ENCODE measurements around the gene UBQLN4. TPM values are rescaled to one million over a fixed set of nuclear protein-coding genes. Genes with fewer than 3 reads are reported as not detected.

Gene UBQLN4
- polyA plus RNA-seq, 1 donor from 2014 or later, result 34.9 TPM

DNA sequence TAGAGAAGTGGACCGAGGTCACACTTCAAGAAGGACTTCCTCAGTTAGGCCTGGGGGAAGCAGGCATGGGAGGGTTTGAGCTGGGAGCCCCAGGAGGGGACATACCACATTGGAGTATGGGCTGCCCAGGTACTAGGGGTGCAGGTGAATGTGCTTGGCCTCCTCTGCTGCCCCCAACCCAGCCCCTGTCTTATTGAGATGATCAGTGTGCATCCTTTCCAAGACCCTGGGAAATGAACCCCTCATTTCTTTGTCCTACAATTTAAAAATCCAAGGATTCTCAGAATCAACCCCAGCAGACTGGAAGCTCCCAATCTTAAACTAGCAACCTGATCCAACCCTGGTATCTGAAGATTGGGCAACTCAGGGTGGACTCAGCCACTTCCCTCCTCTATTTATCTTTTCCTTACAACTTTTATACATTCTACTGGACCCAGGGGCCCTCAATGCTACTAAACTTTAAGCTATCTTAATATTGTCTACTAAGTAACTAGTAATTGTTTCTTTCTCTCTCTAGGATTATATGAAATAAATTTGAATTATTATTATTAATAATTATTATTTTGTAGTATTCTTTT, 19.6 kb upstream of the UBQLN4 start:
- H3K36me3 ChIP-seq (ENCODE audit: insufficient read depth, low read length), result peaks cover 9% of the 10 kb centered on the region
- H3K27ac ChIP-seq (ENCODE audit: low read length), result no peak overlapping the region
- H4K20me1 ChIP-seq (ENCODE audit: insufficient read depth), result peaks cover 54% of the 10 kb centered on the region

DNA sequence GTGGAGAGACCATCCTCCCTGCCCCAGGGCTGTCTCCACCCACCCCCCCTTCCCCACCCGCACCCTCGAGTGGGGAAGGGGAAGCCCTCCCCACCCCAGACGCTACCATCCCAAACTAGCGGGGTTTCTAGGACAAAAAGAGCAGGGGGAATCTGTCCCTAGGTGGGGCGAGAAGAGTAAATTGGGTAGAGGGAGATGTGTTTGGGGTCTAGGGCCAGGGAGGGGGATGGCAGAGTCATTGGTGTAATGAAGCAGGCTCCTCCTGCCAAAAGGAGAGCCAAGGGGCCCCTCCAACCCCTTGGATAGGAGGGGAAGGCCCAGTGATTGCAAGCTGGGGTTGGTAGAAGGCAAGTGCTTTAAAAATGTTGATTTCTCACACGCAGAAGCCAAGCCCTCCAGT, 18.7 kb upstream of the UBQLN4 start:
- Histone ChIP-seq H3K79me2 (replicated peaks; ENCODE audit: insufficient read depth, low read length) (peaks cover 35% of the 10 kb centered on the region), H3K27ac (ENCODE audit: low read length) (no peak overlapping the region), H3K4me2 (ENCODE audit: low read length) (no peak overlapping the region)

More for the DNA sequence above, 19.6 kb upstream of the UBQLN4 start:
- TF ChIP-seq EZH2 (IDR thresholded peaks at IDR 0.05; ENCODE audit: borderline replicate concordance, insufficient read depth, low read length, poor library complexity, severe bottlenecking), result no peak
- no peak for TF ChIP-seq TAF1 (IDR thresholded peaks at IDR 0.05; ENCODE audit: low read depth)
- TF ChIP-seq POLR2AphosphoS5 (IDR thresholded peaks at IDR 0.05), result no peak
- TF ChIP-seq RAD21 (conservative IDR thresholded peaks at IDR 0.05), result no peak
- TF ChIP-seq, protein P1, sequence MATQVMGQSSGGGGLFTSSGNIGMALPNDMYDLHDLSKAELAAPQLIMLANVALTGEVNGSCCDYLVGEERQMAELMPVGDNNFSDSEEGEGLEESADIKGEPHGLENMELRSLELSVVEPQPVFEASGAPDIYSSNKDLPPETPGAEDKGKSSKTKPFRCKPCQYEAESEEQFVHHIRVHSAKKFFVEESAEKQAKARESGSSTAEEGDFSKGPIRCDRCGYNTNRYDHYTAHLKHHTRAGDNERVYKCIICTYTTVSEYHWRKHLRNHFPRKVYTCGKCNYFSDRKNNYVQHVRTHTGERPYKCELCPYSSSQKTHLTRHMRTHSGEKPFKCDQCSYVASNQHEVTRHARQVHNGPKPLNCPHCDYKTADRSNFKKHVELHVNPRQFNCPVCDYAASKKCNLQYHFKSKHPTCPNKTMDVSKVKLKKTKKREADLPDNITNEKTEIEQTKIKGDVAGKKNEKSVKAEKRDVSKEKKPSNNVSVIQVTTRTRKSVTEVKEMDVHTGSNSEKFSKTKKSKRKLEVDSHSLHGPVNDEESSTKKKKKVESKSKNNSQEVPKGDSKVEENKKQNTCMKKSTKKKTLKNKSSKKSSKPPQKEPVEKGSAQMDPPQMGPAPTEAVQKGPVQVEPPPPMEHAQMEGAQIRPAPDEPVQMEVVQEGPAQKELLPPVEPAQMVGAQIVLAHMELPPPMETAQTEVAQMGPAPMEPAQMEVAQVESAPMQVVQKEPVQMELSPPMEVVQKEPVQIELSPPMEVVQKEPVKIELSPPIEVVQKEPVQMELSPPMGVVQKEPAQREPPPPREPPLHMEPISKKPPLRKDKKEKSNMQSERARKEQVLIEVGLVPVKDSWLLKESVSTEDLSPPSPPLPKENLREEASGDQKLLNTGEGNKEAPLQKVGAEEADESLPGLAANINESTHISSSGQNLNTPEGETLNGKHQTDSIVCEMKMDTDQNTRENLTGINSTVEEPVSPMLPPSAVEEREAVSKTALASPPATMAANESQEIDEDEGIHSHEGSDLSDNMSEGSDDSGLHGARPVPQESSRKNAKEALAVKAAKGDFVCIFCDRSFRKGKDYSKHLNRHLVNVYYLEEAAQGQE (IDR thresholded peaks at IDR 0.05; ENCODE audit: borderline replicate concordance), result no peak
- no peak for TF ChIP-seq EP300 (conservative IDR thresholded peaks at IDR 0.05; ENCODE audit: poor library complexity, severe bottlenecking)
- TF ChIP-seq, protein P2, sequence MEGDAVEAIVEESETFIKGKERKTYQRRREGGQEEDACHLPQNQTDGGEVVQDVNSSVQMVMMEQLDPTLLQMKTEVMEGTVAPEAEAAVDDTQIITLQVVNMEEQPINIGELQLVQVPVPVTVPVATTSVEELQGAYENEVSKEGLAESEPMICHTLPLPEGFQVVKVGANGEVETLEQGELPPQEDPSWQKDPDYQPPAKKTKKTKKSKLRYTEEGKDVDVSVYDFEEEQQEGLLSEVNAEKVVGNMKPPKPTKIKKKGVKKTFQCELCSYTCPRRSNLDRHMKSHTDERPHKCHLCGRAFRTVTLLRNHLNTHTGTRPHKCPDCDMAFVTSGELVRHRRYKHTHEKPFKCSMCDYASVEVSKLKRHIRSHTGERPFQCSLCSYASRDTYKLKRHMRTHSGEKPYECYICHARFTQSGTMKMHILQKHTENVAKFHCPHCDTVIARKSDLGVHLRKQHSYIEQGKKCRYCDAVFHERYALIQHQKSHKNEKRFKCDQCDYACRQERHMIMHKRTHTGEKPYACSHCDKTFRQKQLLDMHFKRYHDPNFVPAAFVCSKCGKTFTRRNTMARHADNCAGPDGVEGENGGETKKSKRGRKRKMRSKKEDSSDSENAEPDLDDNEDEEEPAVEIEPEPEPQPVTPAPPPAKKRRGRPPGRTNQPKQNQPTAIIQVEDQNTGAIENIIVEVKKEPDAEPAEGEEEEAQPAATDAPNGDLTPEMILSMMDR (IDR thresholded peaks at IDR 0.05; ENCODE audit: poor library complexity, severe bottlenecking), result no peak
- TF ChIP-seq MXI1 (conservative IDR thresholded peaks at IDR 0.05; ENCODE audit: poor library complexity, severe bottlenecking), result no peak
- TF ChIP-seq SMC3 (conservative IDR thresholded peaks at IDR 0.05; ENCODE audit: poor library complexity), result no peak
- Histone ChIP-seq H3K4me3 (ENCODE audit: low read length) (no peak overlapping the region), H3K9me3 (ENCODE audit: low read length) (no peaks in the 10 kb centered on the region), H3K9ac (ENCODE audit: low read length) (no peak overlapping the region), H3K27me3 (ENCODE audit: insufficient read depth, low read depth, low read length) (no peaks in the 10 kb centered on the region), H3F3A (ENCODE audit: insufficient read depth, low read length, poor library complexity, severe bottlenecking) (peaks cover 5% of the 10 kb centered on the region), H2AFZ (ENCODE audit: low read depth, low read length) (no peak overlapping the region), H3K4me2 (ENCODE audit: low read length) (no peak overlapping the region), H3K9me2 (ENCODE audit: insufficient read depth, low read length) (no peaks in the 10 kb centered on the region), H3K79me2 (replicated peaks; ENCODE audit: insufficient read depth, low read length) (peaks cover 44% of the 10 kb centered on the region)

More for the DNA sequence above, 18.7 kb upstream of the UBQLN4 start:
- Histone ChIP-seq H3K4me3 (ENCODE audit: low read length) (no peak overlapping the region), H3K9ac (ENCODE audit: low read length) (no peak overlapping the region), H3K9me2 (ENCODE audit: insufficient read depth, low read length) (no peaks in the 10 kb centered on the region), H4K20me1 (ENCODE audit: insufficient read depth) (peaks cover 45% of the 10 kb centered on the region), H3K36me3 (ENCODE audit: insufficient read depth, low read length) (peaks cover 9% of the 10 kb centered on the region), H3K9me3 (ENCODE audit: low read length) (no peaks in the 10 kb centered on the region), H2AFZ (ENCODE audit: low read depth, low read length) (no peak overlapping the region), H3F3A (ENCODE audit: insufficient read depth, low read length, poor library complexity, severe bottlenecking) (peaks cover 5% of the 10 kb centered on the region), H3K27me3 (ENCODE audit: insufficient read depth, low read depth, low read length) (no peaks in the 10 kb centered on the region)
- no peak for TF ChIP-seq POLR2AphosphoS5 (IDR thresholded peaks at IDR 0.05)
- TF ChIP-seq RAD21 (conservative IDR thresholded peaks at IDR 0.05), result no peak
- no peak for TF ChIP-seq SMC3 (conservative IDR thresholded peaks at IDR 0.05; ENCODE audit: poor library complexity)
- no peak for TF ChIP-seq EP300 (conservative IDR thresholded peaks at IDR 0.05; ENCODE audit: poor library complexity, severe bottlenecking)

Measured in neural cell (in vitro differentiated cells).